Activated naive CD8-positive, alpha-beta T cell treated with anti-CD3 and anti-CD28 coated beads, Interleukin-2, amount 10 ng/mL, durations not matched to agents 7 days and 5 days (primary cell): ENCODE results near the gene RPL21. TPM values are rescaled to one million over a fixed set of nuclear protein-coding genes. Genes with fewer than 3 reads are reported as not detected.

ENCODE experiments used
- ATAC-seq: fragments of 150-1000 bp; cut with Tn5 transposase; one replicate; pipeline ENCODE4 v1.10.0; 2021; ENCODE audit warnings: low read depth, moderate library complexity
- POLR2A ChIA-PET: fragments of 350-600 bp; sonication (Branson Sonifier 250); formaldehyde crosslinking; loops from one replicate; lab custom pipeline; 2021; ENCODE audit warnings: antibody characterized with exemption; lab: Charles Lee
- DNase-seq: peaks from one replicate; pipeline ENCODE4 v3.0.0; 2021
- H3K27ac Mint-ChIP-seq: one replicate; pipeline ENCODE4 v1.8.0; 2022; ENCODE audit warnings: mild to moderate bottlenecking, mixed read lengths
- H3K27me3 Mint-ChIP-seq: one replicate; pipeline ENCODE4 v1.8.0; 2022; ENCODE audit warnings: mild to moderate bottlenecking, moderate library complexity, mixed read lengths
- H3K36me3 Mint-ChIP-seq: one replicate; pipeline ENCODE4 v1.8.0; 2021; ENCODE audit warnings: mild to moderate bottlenecking, mixed read lengths
- H3K4me1 Mint-ChIP-seq: one replicate; pipeline ENCODE4 v1.8.0; 2021; ENCODE audit warnings: mixed read lengths
- H3K4me3 Mint-ChIP-seq: one replicate; pipeline ENCODE4 v1.8.0; 2022; ENCODE audit warnings: mild to moderate bottlenecking, moderate library complexity, mixed read lengths
- H3K9me3 Mint-ChIP-seq: one replicate; pipeline ENCODE4 v1.8.0; 2021; ENCODE audit warnings: mixed read lengths
- total RNA-seq, 2 experiments: library from RNA; stranded (reverse); gene quantifications; one replicate each; pipeline ENCODE4 v1.2.3, GENCODE V29; 2021

RPL21 gene
- total RNA-seq, 2 experiments from 2014 or later, result 1,116 to 1,143 TPM

- peaks cover 20% of the 10 kb centered on the region for H3K4me1 Mint-ChIP-seq
- peaks cover 11% of the 10 kb centered on the region for H3K36me3 Mint-ChIP-seq
These were observed 13.3 kb downstream of the RPL21 start for GRCh38 chr13:27264648-27265047.

GRCh38 chr13:27266917-27267316 is 15.6 kb downstream of the RPL21 start:
- Mint-ChIP-seq H3K27ac (no peak overlapping the region), H3K36me3 (no peaks in the 10 kb centered on the region), H3K27me3 (no peaks in the 10 kb centered on the region), H3K9me3 (no peaks in the 10 kb centered on the region), H3K4me1 (peaks cover 10% of the 10 kb centered on the region), H3K4me3 (no peak overlapping the region)
- ATAC-seq, result no peak
- no peak for DNase-seq
- POLR2A ChIA-PET, result no interaction called here

More at GRCh38 chr13:27264648-27265047, 13.3 kb downstream of the RPL21 start:
- Mint-ChIP-seq H3K27me3 (no peaks in the 10 kb centered on the region), H3K9me3 (no peaks in the 10 kb centered on the region), H3K4me3 (no peak overlapping the region), H3K27ac (peak overlapping the region; percentile 1)
- POLR2A ChIA-PET, result no interaction called here
- no peak for ATAC-seq
- no peak for DNase-seq

- Mint-ChIP-seq H3K9me3 (no peaks in the 10 kb centered on the region), H3K27me3 (peaks cover 5% of the 10 kb centered on the region), H3K4me3 (no peak overlapping the region), H3K4me1 (peaks cover 8% of the 10 kb centered on the region), H3K36me3 (no peaks in the 10 kb centered on the region), H3K27ac (no peak overlapping the region)
- no peak for ATAC-seq
- POLR2A ChIA-PET, result no interaction called here
- DNase-seq, result no peak
These were observed 16.2 kb downstream of the RPL21 start for GRCh38 chr13:27267596-27267995.

GRCh38 chr13:27269114-27269665 is 17.8 kb downstream of the RPL21 start:
- no peak for ATAC-seq
- no peak overlapping the region for H3K27ac Mint-ChIP-seq

GRCh38 chr13:27270594-27271520 is 19.5 kb downstream of the RPL21 start, which contains the start of gene RASL11A:
Gene RASL11A (plus strand): TSS chr13:27270830. CDS start chr13:27270945, 115 bp downstream.
- Mint-ChIP-seq H3K4me3 (peak within 1 kb of the TSS; percentile 87), H3K27ac (peak within 1 kb of the TSS; percentile 17), H3K9me3 (no peaks in the 10 kb centered on the region), H3K27me3 (peaks cover 16% of the 10 kb centered on the region), H3K36me3 (no peaks in the 10 kb centered on the region), H3K4me1 (peaks cover 5% of the 10 kb centered on the region)
- POLR2A ChIA-PET, result interaction anchor here (1.0 to 1.1 kb wide), 2 partner anchors 20 to 67 kb away, joined by 3 to 4 read pairs; no protein-coding TSS in a partner anchor
- peak; percentile 88 for ATAC-seq
- DNase-seq, result peak; percentile 89

More at GRCh38 chr13:27269114-27269665, 17.8 kb downstream of the RPL21 start:
- no peaks in the 10 kb centered on the region for H3K36me3 Mint-ChIP-seq
- POLR2A ChIA-PET, result no interaction called here
- no peak for DNase-seq
- peaks cover 5% of the 10 kb centered on the region for H3K4me1 Mint-ChIP-seq
- H3K9me3 Mint-ChIP-seq, result no peaks in the 10 kb centered on the region
- no peak overlapping the region for H3K4me3 Mint-ChIP-seq
- peaks cover 13% of the 10 kb centered on the region for H3K27me3 Mint-ChIP-seq

- Mint-ChIP-seq H3K4me3 (peak overlapping the region; percentile 87), H3K36me3 (no peaks in the 10 kb centered on the region), H3K4me1 (peaks cover 5% of the 10 kb centered on the region), H3K27ac (no peak overlapping the region), H3K9me3 (no peaks in the 10 kb centered on the region), H3K27me3 (peaks cover 18% of the 10 kb centered on the region)
- no peak for DNase-seq
- ATAC-seq, result no peak
- POLR2A ChIA-PET, result interaction anchor here (1.0 kb wide), 1 partner anchor 66 kb away, joined by 3 read pairs; no protein-coding TSS in a partner anchor
These were observed 20.3 kb downstream of the RPL21 start for GRCh38 chr13:27271570-27272096.

- peaks cover 20% of the 10 kb centered on the region for H3K27me3 Mint-ChIP-seq
- no peak overlapping the region for H3K4me3 Mint-ChIP-seq
- H3K27ac Mint-ChIP-seq, result no peak overlapping the region
- H3K36me3 Mint-ChIP-seq, result no peaks in the 10 kb centered on the region
- POLR2A ChIA-PET, result no interaction called here
- H3K9me3 Mint-ChIP-seq, result no peaks in the 10 kb centered on the region
- peaks cover 5% of the 10 kb centered on the region for H3K4me1 Mint-ChIP-seq
- ATAC-seq (no peak), DNase-seq (no peak)
These were observed 22.5 kb downstream of the RPL21 start for GRCh38 chr13:27273658-27274425.

- Mint-ChIP-seq H3K9me3 (no peaks in the 10 kb centered on the region), H3K27ac (no peak overlapping the region), H3K4me1 (peaks cover 5% of the 10 kb centered on the region), H3K27me3 (peaks cover 23% of the 10 kb centered on the region), H3K36me3 (no peaks in the 10 kb centered on the region), H3K4me3 (no peak overlapping the region)
- DNase-seq (no peak), ATAC-seq (no peak)
- POLR2A ChIA-PET, result no interaction called here
These were observed 23.3 kb downstream of the RPL21 start for GRCh38 chr13:27274631-27275030.

GRCh38 chr13:27276188-27276587 is 24.8 kb downstream of the RPL21 start:
- no peak overlapping the region for H3K4me3 Mint-ChIP-seq
- POLR2A ChIA-PET, result no interaction called here
- H3K27ac Mint-ChIP-seq, result no peak overlapping the region
- H3K4me1 Mint-ChIP-seq, result peaks cover 2% of the 10 kb centered on the region
- no peaks in the 10 kb centered on the region for H3K9me3 Mint-ChIP-seq
- H3K27me3 Mint-ChIP-seq, result peaks cover 23% of the 10 kb centered on the region
- H3K36me3 Mint-ChIP-seq, result no peaks in the 10 kb centered on the region
- ATAC-seq (no peak), DNase-seq (no peak)

- no peak overlapping the region for H3K4me3 Mint-ChIP-seq
- POLR2A ChIA-PET, result no interaction called here
- no peaks in the 10 kb centered on the region for H3K4me1 Mint-ChIP-seq
- H3K27ac Mint-ChIP-seq, result no peak overlapping the region
- ATAC-seq (no peak), DNase-seq (no peak)
- no peaks in the 10 kb centered on the region for H3K9me3 Mint-ChIP-seq
- peaks cover 9% of the 10 kb centered on the region for H3K27me3 Mint-ChIP-seq
- no peaks in the 10 kb centered on the region for H3K36me3 Mint-ChIP-seq
These were observed 28.1 kb downstream of the RPL21 start for GRCh38 chr13:27279506-27279905.

GRCh38 chr13:27280009-27280656 is 28.8 kb downstream of the RPL21 start:
- H3K9me3 Mint-ChIP-seq, result no peaks in the 10 kb centered on the region
- POLR2A ChIA-PET, result no interaction called here
- H3K4me3 Mint-ChIP-seq, result no peak overlapping the region
- DNase-seq (no peak), ATAC-seq (no peak)
- H3K27me3 Mint-ChIP-seq, result peaks cover 8% of the 10 kb centered on the region
- H3K4me1 Mint-ChIP-seq, result no peaks in the 10 kb centered on the region
- no peaks in the 10 kb centered on the region for H3K36me3 Mint-ChIP-seq
- H3K27ac Mint-ChIP-seq, result no peak overlapping the region

- H3K27ac Mint-ChIP-seq, result no peak overlapping the region
These were observed 29.5 kb downstream of the RPL21 start for GRCh38 chr13:27280841-27281240.

More at GRCh38 chr13:27280841-27281240, 29.5 kb downstream of the RPL21 start:
- DNase-seq, result no peak
- H3K27me3 Mint-ChIP-seq, result peaks cover 7% of the 10 kb centered on the region
- H3K4me1 Mint-ChIP-seq, result no peaks in the 10 kb centered on the region
- ATAC-seq, result no peak
- no peaks in the 10 kb centered on the region for H3K36me3 Mint-ChIP-seq
- no peak overlapping the region for H3K4me3 Mint-ChIP-seq
- POLR2A ChIA-PET, result no interaction called here
- no peaks in the 10 kb centered on the region for H3K9me3 Mint-ChIP-seq
